Body of pancreas (tissue), 4 donors: Measurements from ENCODE around the gene SOX13.

Experiments
- POLR2A ChIP-seq, 3 donors: fragments of 450-650 bp; IDR thresholded peaks; one replicate each; pipeline ENCODE4 v1.6.1; 2016; ENCODE audit warnings: antibody characterized with exemption in 3 of 3, mild to moderate bottlenecking in 2 of 3
- TF ChIP-seq, protein P1 (sequence below), 7 experiments: fragments of 450-650 bp in 4 of 7; fragments of 200-600 bp in 3 of 7; sonication (generic) in 3 of 7; IDR thresholded peaks; one replicate each; pipeline ENCODE4 v1.5.1; 2016 to 2019; ENCODE audit warnings: antibody characterized with exemption in 7 of 7

DNA sequence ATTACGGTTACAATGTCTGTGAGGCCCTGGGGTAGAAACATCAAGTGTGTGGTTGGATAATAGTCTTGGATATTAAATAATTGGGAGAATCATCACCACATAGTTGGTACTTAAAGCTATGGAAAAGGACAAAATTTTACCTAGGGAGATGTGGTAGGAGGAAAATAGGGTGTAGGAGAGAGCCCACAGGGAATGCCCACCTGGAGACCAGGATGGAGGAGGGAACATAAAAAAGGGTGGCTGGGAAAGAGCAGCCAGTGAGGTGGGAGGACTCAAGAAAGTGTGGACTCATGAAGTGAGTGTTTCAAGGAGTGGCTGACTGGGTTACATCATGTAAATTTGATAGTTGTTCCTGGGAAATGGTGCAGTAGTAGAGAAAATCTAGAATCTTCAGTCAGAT lies 3.0 kb upstream of the SOX13 start:
- TF ChIP-seq, protein P1, sequence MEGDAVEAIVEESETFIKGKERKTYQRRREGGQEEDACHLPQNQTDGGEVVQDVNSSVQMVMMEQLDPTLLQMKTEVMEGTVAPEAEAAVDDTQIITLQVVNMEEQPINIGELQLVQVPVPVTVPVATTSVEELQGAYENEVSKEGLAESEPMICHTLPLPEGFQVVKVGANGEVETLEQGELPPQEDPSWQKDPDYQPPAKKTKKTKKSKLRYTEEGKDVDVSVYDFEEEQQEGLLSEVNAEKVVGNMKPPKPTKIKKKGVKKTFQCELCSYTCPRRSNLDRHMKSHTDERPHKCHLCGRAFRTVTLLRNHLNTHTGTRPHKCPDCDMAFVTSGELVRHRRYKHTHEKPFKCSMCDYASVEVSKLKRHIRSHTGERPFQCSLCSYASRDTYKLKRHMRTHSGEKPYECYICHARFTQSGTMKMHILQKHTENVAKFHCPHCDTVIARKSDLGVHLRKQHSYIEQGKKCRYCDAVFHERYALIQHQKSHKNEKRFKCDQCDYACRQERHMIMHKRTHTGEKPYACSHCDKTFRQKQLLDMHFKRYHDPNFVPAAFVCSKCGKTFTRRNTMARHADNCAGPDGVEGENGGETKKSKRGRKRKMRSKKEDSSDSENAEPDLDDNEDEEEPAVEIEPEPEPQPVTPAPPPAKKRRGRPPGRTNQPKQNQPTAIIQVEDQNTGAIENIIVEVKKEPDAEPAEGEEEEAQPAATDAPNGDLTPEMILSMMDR (IDR thresholded peaks at IDR 0.05), result no peak
- no peak for TF ChIP-seq POLR2A (IDR thresholded peaks at IDR 0.05)
